ENCODE measurements around the gene EYS. TPM values are rescaled to one million over a fixed set of nuclear protein-coding genes. Genes with fewer than 3 reads are reported as not detected.

EYS gene
- total and polyA plus RNA-seq, 2 of the 8 experiments (the other 6 are each of a cell fraction or from before 2014, with no cell fraction given), result 0.05 to 0.13 TPM

GRCh38 chr6:65148839-65149238 is 558.2 kb downstream of the EYS start:
- H4K5ac ChIP-seq (ENCODE audit: insufficient read length, low read depth, low read length), result no peak overlapping the region
- H3K27me3 ChIP-seq (replicated peaks in 1 of 4; ENCODE audit: control insufficient read depth in 3 of 4, extremely low read depth in 1 of 4, insufficient read depth in 3 of 4, low read length in 3 of 4), result no peaks in the 10 kb centered on the region
- WGBS, 2 experiments (ENCODE audit: extremely low coverage in 1 of 2, insufficient coverage in 1 of 2, insufficient read length in 1 of 2, insufficient replicate concordance in 2 of 2, low coverage in 1 of 2, low lambda C conversion rate in 2 of 2, missing lambda C conversion rate in 1 of 2), result 77% methylated on average over 2 of the region's 2 CpGs; no CpG with 5 or more reads in 1 of the 2 experiments
- no peaks in the 10 kb centered on the region for H4K20me1 ChIP-seq (replicated peaks in 1 of 2; ENCODE audit: control insufficient read depth in 1 of 2, insufficient read depth in 2 of 2, low read length in 2 of 2)
- H2BK15ac ChIP-seq (ENCODE audit: low read length), result no peak overlapping the region
- no peak overlapping the region for H4K8ac ChIP-seq (ENCODE audit: extremely low read depth, insufficient read depth, low read length)
- H3K23me2 ChIP-seq (ENCODE audit: low read depth, low read length), result no peaks in the 10 kb centered on the region
- no peak overlapping the region for H3K23ac ChIP-seq (ENCODE audit: insufficient read length)
- CTCF ChIA-PET (ENCODE audit: partially characterized antibody), result no interaction called here
- H3K9me3 ChIP-seq (ENCODE audit: insufficient read depth in 2 of 2, low read depth in 1 of 2, low read length in 1 of 2), result peaks cover 9 to 12% of the 10 kb centered on the region in 2 experiments
- H2BK20ac ChIP-seq (ENCODE audit: low read length), result no peak overlapping the region
- H3K27ac ChIP-seq (ENCODE audit: low read depth, low read length), result no peak overlapping the region
- H3K4me1 ChIP-seq (replicated peaks in 1 of 4; ENCODE audit: control insufficient read depth in 3 of 4, insufficient read depth in 4 of 4, low read length in 3 of 4), result no peaks in the 10 kb centered on the region
- no peak overlapping the region for H4K91ac ChIP-seq (replicated peaks; ENCODE audit: insufficient read length, low read length)
- H3K4me2 ChIP-seq (ENCODE audit: insufficient read depth in 1 of 2, low read depth in 2 of 2, low read length in 2 of 2), result no peak overlapping the region
- no peak overlapping the region for H3K9ac ChIP-seq (replicated peaks in 1 of 4; ENCODE audit: extremely low read depth in 1 of 4, low read depth in 3 of 4, low read length in 3 of 4)
- H3K79me1 ChIP-seq (ENCODE audit: low read depth, low read length), result no peaks in the 10 kb centered on the region
- DNase-seq (ENCODE audit: low read depth in 1 of 2, low spot score in 2 of 2) (no peak), FAIRE-seq (no peak)
- H3K18ac ChIP-seq (ENCODE audit: extremely low read depth, low read length), result no peak overlapping the region
- POLR2A ChIA-PET (ENCODE audit: partially characterized antibody), result no interaction called here
- H3K4ac ChIP-seq (replicated peaks; ENCODE audit: insufficient read length, low read depth, low read length), result no peak overlapping the region
- no peak overlapping the region for H3K56ac ChIP-seq (replicated peaks; ENCODE audit: insufficient read length, low read depth, low read length)
- H2BK5ac ChIP-seq (ENCODE audit: low read depth, low read length), result no peak overlapping the region
- no peak overlapping the region for H3K4me3 ChIP-seq (ENCODE audit: extremely low read depth in 1 of 4, insufficient read depth in 2 of 4, low read depth in 3 of 4, low read length in 4 of 4)
- no peak for TF ChIP-seq CBX8 (IDR thresholded peaks at IDR 0.05; ENCODE audit: borderline replicate concordance, low read depth, low read length)
- TF ChIP-seq HDAC2 (IDR thresholded peaks at IDR 0.05; ENCODE audit: borderline replicate concordance in 1 of 2, low read depth in 2 of 2, low read length in 2 of 2), result no peak
- TF ChIP-seq BACH1 (IDR thresholded peaks at IDR 0.05; ENCODE audit: low read length), result no peak
- no peak for TF ChIP-seq POU5F1 (IDR thresholded peaks at IDR 0.05; ENCODE audit: low read depth, low read length)
- no peaks in the 10 kb centered on the region; a peak in 1 of 8 replicates for H3K36me3 ChIP-seq (ENCODE audit: control insufficient read depth in 2 of 4, insufficient read depth in 4 of 4, low read length in 3 of 4)
- no peak overlapping the region for H2BK12ac ChIP-seq (ENCODE audit: low read depth, low read length)
- no peak overlapping the region for H2AFZ ChIP-seq (ENCODE audit: low read length)
- H2BK120ac ChIP-seq (replicated peaks; ENCODE audit: low read depth, low read length), result no peak overlapping the region
- no peak overlapping the region for H3K14ac ChIP-seq (ENCODE audit: insufficient read length)
- H3K79me2 ChIP-seq (ENCODE audit: control insufficient read depth in 1 of 2, insufficient read depth in 2 of 2, low read length in 2 of 2), result no peaks in the 10 kb centered on the region
- no peak overlapping the region for H2AK5ac ChIP-seq (ENCODE audit: low read depth, low read length)

Measured in H1 (cell line).